ENCODE measurements around the gene ATP6AP1.
A peak's percentile ranks its signal among the peaks of the same experiment; 100 is the strongest.
"Not testable (repeated sequence)": the region's sequence is repeated elsewhere in the genome, so short reads cannot be mapped to it uniquely, and the experiment has no call there.

Gene ATP6AP1, protein sequence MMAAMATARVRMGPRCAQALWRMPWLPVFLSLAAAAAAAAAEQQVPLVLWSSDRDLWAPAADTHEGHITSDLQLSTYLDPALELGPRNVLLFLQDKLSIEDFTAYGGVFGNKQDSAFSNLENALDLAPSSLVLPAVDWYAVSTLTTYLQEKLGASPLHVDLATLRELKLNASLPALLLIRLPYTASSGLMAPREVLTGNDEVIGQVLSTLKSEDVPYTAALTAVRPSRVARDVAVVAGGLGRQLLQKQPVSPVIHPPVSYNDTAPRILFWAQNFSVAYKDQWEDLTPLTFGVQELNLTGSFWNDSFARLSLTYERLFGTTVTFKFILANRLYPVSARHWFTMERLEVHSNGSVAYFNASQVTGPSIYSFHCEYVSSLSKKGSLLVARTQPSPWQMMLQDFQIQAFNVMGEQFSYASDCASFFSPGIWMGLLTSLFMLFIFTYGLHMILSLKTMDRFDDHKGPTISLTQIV

DNA sequence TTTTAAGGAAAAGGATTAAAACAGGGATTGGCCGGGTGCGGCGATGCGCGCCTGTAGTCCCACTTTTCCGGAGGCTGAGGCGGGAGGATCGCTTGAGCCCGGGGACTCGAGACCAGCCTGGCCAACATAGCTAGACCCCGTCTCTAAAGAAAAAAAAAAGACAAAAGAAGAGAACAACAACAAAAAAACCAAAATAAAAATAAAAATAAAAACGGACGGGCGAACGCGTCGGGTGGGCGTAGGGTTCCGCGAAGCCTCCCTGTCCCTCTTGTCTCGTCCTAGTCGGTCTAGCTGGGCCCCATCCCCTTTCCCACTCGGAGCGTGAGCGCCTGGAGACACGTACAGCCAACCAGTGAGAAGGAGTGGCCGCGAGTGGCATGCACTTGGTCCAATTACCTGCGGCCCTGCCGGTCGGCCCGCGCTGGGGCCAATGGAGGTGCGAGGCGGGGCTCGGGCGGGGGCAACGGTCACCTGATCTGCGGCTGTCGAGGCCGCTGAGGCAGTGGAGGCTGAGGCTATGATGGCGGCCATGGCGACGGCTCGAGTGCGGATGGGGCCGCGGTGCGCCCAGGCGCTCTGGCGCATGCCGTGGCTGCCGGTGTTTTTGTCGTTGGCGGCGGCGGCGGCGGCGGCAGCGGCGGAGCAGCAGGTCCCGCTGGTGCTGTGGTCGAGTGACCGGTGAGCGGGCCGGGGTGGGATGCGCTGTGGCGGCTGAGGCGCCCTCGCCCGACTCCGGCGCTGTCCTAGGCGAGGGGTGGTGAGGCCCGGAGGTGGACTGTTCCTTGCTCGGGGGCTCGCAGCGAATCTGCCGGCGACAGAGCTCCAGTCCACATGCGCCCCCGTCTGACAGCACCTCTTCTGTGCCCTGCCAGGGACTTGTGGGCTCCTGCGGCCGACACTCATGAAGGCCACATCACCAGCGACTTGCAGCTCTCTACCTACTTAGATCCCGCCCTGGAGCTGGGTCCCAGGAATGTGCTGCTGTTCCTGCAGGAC is at the start of gene ATP6AP1:
TSS of gene ATP6AP1 (plus strand) at position 502 of the 996 bp plus-strand sequence. CDS start at position 518, 16 bp downstream.
- peak; percentile 93 for FAIRE-seq

DNA sequence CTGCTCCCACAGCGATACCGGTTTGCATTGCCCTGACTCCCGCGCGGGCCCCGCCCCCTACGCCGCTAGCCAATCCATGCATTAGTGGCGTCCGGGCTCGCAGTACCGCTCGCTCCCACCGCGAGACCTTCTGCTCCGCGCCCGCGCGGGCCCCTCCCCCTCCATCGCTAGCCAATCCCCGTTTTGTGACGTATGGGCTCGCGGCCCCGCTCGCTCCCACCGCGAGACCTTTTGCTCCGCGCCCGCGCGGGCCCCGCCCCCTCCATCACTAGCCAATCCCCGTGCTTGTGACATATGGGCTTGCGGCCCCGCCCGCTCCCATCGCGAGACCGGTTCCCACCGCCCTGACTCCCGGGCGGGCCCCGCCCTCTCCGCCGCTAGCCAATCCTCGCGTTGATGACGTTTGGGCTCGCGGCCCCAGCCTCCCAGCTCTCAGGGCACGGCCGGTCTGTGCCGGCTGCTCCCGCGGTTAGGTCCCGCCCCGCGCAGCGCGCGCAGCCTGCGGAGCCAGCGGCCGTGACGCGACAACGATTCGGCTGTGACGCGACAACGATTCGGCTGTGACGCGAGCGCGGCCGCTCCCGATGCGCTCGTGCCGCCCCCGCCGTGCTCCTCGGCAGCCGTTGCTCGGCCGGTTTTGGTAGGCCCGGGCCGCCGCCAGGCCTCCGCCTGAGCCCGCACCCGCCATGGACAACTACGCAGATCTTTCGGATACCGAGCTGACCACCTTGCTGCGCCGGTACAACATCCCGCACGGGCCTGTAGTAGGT is 49.5 kb upstream of the ATP6AP1 start, which contains the start of gene EMD:
TSS of gene EMD (plus strand) at position 497 of the 770 bp plus-strand sequence. CDS start at position 687, 190 bp downstream.
- FAIRE-seq, result peak; percentile 99

DNA sequence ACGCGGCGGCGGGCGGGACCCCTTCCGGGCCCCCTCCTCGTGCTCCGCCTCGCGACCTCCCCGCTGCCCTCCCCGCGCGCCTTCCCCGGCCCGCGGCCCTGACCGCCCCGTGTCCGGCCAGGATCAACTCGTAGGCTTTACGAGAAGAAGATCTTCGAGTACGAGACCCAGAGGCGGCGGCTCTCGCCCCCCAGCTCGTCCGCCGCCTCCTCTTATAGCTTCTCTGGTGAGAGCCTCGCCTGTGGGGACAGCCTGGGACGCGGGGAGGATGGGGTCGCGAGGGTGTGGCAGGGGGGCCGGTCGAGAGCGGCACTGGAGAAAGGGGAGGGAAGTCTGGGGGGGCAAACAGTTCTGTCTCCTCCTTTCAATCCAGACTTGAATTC is 48.9 kb upstream of the ATP6AP1 start:
- no peak for FAIRE-seq

DNA sequence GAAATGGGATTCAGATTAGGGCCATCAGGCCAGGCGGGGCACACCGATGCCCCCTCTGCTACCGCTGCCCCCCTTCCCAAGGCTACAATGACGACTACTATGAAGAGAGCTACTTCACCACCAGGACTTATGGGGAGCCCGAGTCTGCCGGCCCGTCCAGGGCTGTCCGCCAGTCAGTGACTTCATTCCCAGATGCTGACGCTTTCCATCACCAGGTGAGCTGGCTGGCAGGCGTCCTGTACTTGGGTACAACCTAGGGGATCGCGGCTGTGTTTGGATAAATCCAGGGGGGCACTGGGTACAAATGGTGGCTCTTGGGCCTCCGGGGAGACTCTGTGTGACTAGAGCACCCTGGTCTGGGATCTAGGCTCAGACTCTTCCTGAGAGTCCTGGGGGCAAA is 48.3 kb upstream of the ATP6AP1 start:
- no peak for FAIRE-seq

DNA sequence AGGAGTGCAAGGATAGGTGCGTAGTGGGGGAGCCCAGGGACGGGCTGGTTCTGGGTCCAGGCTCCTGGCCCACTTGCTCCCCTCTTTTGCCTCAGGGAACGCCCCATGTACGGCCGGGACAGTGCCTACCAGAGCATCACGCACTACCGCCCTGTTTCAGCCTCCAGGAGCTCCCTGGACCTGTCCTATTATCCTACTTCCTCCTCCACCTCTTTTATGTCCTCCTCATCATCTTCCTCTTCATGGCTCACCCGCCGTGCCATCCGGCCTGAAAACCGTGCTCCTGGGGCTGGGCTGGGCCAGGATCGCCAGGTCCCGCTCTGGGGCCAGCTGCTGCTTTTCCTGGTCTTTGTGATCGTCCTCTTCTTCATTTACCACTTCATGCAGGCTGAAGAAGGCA is 47.7 kb upstream of the ATP6AP1 start:
- FAIRE-seq, result no peak

DNA sequence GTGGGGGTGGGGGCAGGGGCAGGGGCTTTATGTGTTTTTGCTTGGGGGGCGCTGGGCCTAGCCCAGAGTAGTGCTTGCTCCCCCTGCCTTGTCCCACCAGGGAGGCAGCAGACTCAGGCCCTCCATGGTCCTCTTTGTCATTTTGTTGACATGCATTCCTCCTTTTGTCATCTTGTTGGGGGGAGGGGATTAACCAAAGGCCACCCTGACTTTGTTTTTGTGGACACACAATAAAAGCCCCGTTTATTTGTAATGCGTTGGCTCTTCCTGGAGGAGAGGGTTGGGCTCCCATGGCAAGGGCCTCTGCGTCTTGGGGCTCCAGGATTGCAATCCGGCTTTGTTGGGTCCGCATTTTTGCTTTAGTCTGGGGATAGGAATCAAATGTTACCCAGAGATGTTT is 47.2 kb upstream of the ATP6AP1 start:
- FAIRE-seq, result no peak

DNA sequence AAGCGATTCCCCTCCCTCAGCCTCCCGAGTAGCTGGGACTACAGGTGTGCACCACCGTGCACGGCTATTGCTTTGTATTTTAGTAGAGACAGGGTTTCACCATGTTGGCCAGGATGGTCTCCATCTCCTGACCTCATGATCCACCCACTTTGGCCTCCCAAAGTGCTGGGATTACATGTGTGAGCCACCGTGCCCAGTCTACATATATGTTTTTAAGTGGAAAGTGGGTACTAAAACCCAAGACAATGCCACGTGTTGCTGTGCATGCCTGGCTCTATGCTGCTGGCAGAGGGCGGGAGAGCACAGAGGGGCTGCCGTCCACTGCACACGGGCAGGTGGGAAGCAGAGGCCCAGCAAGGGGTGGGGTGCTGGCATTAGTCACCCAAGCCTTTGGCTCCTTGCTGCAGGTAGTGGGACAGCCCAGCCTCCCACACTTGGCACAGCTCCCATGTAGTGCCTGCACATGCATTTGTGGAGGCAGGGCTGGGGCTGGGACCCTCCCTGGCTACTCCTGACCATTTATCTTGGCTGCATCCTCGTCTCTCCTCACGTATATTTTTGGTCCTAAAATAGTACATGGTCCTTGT is 45.9 kb upstream of the ATP6AP1 start:
- no peak for FAIRE-seq

DNA sequence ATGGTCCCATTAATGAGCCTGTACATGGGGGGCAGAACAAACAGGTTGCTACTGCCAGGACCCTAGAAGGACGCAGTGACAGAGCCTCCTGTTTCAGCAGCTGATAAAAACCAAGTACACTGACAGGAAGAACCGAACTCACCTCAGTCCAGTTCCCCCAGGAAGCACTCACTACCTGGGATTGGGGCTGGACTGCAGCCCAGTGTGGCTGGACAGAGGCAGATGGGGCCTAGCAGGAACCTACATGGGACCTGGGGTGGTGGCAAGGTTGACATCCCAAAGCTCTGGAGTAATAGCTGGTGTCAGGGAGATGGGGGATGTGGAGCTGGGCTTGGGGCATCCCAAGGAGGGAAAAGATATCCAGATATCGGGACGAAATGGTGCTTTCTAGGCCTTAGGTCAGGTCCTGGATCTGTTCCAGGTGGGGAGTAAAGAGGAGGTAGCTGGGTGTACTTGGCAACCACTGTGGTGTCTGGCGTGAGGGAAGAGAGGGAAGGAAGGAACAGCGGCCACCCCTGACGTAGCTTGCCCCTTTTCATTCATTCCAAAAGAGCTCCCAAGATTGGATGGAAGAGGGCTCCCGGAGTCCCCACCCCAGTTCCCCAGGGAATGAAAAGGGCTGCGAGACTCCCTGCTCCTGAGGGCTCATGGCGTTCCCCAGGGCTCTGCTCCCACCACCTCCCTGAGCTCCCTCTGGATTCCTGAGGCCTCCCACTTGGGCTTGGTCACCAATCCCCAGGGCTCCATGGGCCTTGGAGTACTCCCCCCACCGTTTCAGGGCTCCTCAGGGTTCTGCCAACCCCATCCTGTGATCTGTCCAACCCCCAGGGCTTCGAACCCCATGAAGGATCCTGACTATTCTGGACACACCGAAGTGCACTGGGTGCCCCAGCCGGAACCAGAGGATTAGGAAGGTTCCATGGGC is 44.9 kb upstream of the ATP6AP1 start:
- no peak for FAIRE-seq

DNA sequence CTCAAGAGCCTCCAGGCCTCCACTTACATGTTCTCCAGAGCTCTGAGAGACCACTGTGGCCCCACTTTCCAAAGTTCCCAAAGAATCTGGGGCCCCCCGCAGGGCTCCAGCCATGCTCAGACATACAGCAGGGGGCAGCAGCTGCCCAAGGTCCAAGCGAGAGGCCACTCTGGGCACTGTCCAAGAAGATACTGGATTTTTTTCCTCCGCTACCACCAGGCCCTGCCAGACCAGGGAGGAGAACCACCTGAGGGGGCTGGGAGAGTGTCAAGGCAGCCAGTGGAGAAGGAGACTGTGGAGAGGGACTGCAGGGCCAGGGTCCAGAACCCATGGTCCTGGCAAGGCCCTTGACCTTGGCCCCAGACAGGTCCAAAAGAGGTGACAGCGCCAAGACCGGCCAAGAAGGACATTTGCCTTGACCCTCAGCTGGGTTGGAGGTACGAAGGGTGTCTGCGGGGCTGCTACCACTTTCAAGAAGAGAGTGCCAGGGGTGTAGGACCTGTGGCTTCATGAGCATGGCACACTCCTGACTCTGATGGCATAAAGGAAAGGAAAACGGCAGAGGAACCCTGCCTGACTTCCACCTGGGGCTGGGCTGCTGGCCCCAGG is 44.1 kb upstream of the ATP6AP1 start:
- FAIRE-seq, result no peak

DNA sequence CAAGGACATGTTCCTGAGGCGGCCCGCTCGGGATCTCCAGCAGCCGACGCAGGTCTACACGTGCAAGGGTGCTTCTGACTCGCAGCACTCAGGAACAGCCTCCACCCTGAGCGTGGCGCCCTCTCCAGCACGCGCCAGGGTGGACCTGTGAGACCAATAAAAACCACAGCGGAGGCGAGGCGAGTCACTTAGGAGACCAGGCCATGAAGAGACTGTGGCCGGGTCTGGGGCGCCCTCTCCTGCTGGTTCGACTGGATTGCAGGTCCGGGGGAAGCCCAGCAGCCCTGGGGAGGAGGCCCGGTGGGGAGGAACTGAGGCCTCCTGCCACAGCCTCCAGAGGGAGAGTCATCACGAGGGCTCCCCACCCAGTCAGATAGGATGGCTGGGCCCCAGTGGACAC is 40.4 kb upstream of the ATP6AP1 start:
- peak; percentile 95 for FAIRE-seq

DNA sequence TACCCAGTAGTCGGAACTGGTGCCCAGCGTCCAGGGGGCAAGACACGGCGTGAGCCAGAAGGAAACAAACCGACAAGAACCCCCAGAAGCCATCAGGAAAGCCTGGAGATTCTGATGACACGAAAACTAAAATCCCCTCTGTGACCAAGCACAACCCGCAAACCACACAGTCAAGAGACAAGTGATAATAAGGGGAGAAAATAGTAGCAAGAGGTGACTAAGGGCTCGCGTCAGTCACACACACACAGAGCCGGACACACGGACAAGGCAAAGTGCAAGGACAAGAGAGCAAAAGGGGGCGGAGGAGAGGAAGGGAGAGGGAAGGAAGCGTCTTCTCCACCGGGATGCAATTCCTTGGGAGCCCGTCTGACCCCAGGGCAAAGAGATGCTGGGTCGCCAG is 39.8 kb upstream of the ATP6AP1 start:
- FAIRE-seq, result not testable (repeated sequence)

DNA sequence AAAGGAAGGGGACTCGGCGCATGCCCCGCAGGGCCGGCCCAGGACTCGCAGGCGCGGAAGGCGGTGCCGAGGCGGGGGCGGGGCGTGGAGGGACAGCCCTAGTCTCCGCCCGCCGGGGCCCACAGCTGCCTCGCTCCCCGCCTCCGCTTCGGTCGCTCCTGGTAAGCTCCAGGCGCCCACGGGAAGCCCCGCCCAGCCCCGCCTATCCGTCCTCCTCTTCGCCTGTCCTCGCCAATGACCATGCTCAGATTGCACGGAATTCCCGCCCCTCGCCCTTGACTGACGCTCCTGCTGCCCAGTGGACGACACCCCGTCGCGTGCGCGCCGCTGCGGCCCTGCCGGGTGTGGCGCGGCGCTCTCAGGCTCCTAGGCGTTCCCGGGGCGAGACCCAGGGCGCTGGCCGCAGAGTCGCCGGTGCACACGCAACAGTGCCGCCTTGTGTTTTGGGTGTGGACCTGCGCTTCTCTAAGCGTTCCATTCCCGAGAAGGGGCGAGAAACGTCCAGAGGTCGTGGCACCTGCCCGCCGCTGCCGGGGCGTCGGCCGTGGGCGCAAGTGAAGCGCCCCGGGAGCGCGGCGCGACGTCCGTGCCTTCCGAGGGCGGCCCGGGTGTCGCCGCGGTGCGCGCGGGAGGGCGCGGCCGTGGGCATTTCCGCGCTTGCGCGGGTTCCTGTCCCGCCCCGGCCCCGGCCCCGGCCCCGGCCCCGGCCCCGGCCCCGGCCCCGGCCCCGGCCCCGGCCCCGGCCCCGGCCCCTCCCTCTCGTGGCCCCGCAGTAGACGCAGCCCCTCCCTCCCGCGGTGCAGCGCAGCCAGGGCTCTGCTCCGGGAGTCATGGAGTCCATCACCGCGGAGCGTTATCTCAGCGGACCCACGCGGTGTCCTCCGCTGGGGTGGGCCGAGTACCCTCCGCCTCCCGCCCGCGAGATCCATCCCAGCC is 38.4 kb upstream of the ATP6AP1 start:
- FAIRE-seq, result peak; percentile 81

DNA sequence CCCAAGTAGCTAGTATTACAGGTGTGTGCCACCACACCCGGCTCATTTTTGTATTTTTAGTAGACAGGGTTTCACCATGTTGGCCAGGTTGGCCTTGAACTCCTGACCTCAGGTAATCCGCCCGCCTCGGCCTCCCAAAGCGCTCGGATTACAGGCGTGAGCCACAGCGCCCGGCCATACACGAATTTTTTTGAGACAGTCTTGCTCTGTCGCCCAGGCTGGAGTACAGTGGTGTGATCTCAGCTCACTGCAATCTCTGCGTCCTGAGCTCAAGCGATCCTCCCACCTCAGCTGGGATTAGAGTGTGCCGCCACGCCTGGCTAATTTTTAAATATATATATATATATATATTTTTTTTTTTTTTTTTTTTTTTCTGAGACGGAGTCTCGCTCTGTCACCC is 32.1 kb upstream of the ATP6AP1 start:
- FAIRE-seq, result not testable (repeated sequence)

DNA sequence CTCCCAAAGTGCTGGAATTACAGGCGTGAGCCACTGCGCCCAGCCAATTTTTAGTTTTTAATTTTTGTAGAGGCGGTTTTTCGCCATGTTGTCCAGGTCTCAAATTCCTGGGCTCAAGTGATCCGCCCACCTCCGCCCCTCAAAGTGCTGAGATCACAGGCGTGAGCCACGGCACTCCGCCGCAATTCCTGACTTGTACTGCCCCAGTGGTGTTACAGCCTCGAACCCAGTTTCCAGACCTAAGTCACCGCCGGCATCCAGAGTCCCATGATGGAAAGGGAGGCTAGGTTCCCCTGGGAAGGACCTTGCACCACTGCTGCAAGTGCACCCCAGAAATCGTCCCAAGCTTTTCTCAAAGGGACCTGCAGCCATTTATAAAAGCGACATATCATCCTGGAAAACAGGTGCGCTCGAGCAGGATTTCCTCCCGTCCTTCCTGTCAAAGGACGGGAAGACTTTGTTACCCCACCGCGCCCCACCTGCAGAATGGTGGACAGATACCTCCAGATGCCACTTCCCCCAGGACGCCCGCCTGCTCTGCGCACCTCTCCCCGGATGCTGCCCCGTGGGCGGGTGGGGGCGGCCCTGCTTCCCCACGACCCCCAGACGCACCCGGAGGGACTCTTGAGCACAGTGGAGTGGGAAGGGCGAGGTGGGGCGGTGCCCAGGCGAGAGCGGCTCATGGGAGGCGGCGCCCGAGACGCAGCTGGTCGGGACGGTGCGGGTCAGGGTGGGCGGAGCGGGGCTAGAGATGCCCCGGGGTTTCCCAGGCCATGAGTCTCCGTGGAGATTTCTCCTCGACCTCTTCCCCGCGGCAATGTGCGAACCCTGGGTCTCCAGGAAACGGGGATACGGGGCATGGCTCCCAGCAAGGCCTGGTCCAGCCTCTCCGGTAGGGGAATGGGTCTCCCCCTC is 31.2 kb upstream of the ATP6AP1 start:
- no peak for FAIRE-seq

DNA sequence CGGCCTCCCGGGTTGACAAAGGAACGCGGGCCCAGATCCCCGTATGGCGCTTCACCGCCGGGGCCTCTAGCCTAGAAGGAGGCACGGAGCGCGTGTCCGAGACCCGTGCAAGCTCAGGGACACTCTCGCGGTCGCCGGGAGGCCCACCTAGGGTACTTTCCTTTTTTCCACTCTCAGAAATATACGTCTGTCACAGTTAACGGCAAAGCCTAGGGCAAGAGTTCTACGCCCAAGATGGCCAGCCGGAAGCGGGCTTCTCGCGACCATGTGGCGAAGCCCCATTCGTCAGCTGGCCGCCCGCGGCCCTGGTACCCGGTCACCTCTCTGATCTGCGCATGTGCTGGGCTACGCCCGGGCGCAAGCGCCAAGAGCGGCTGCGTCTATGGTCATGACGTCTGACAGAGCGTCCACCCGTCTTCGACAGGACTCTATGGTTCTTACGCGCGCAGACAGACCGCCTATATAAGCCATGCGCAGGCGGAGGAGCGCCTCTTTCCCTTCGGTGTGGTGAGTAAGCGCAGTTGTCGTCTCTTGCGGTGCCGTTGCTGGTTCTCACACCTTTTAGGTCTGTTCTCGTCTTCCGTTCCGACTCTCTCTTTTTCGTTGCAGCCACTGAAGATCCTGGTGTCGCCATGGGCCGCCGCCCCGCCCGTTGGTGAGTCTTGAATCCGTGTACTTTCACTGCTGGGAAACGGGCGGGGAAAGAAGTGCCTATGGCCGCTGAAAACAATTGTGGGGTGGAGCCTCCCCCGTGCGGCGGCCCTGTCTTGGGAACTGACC is 30.4 kb upstream of the ATP6AP1 start, which contains the start of gene RPL10:
TSS of gene RPL10 (plus strand) at position 490 of the 780 bp plus-strand sequence. CDS start at position 633, 143 bp downstream.
- peak; percentile 96 for FAIRE-seq

DNA sequence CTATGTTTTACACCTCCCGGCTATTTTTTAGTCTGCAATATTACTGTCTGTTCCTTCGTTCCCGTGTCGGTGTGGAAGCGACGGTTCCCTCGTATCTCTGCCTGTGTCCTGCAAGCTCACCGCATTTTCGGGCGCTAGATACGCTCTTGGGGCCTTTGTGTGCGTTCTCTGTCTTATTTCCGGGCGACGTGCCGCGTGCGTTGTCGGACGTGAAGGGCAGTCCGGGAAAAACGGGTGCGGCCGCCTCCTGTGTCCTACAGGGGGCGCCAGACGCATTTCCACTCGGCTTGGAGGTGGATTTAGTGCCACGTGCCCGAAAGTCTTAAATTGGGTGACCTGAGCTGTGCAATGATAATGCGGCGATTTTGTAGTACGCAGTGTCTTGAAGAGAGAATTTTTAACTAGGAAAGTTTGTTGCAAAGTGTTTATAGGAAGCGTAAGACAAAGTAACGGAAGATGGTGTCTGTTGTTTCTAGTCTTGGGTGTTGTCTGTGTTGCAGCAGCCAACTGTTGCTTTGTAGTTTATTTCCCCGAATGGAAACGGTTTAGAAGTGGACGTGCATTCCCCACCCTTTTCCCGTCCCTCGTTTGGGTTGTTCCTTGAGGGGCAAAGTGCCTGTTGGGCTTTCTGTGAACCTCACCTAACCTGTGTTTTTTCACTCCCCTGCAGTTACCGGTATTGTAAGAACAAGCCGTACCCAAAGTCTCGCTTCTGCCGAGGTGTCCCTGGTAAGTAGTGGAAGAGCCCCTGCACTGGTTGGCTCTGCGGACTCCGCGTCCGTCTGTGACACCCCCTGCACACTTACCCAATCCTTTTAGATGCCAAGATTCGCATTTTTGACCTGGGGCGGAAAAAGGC is 29.6 kb upstream of the ATP6AP1 start:
- no peak for FAIRE-seq
